COLO829 (cell line): ENCODE measurements around the gene HBEGF.

Source experiments
- DNase-seq: peaks from one replicate; pipeline ENCODE4 v3.0.0; 2012; ENCODE audit warnings: low spot score

Gene HBEGF

GRCh38 chr5:140346348-140347221 is at the start of gene HBEGF:
HBEGF (minus strand) TSS chr5:140346603; CDS start chr5:140346328, 275 bp downstream.
- DNase-seq: peak; percentile 61

DNA sequence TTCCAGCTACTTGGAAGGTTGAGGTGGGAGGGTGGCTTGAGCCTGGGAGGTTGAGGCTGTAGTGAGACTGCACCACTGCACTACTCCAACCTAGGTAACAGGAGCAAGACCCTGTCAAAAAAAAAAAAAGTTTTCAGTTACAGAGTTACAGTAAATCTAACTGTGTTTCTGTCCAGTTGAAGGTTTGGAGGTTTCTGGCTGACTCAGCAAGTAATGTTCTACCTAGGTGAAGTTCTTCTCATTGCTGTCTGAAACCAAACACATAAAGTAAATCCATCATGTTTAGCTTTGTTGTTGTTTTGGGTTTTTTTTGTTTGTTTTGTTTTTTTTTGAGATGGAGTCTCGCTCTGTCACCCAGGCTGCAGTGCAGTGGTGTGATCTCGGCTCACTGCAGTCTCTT is 47.3 kb upstream of the HBEGF start:
- DNase-seq: no peak

- no peak for DNase-seq
Observed at GRCh38 chr5:140391732-140392131, 45.3 kb upstream of the HBEGF start.

- DNase-seq: no peak
Observed at GRCh38 chr5:140391312-140391711, 44.9 kb upstream of the HBEGF start.

DNA sequence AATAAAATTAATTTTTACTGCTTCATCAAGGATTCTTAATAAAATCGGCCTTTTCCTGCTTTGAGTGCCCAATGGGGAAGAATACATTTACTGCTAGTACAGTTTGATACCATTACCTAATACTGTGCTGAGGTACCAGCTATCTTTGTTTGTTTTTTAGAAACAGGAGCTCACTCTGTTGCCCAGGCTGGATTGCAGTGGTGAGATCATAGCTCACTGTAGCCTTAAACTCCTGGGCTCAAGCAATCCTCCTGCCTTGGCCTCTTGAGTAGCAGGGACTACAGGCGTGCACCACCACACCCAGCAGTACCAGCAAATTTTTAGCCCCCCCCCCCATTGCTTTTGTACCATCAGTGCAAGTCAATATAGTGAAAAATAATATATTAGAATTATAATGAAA is 41.6 kb upstream of the HBEGF start:
- DNase-seq: no peak

DNA sequence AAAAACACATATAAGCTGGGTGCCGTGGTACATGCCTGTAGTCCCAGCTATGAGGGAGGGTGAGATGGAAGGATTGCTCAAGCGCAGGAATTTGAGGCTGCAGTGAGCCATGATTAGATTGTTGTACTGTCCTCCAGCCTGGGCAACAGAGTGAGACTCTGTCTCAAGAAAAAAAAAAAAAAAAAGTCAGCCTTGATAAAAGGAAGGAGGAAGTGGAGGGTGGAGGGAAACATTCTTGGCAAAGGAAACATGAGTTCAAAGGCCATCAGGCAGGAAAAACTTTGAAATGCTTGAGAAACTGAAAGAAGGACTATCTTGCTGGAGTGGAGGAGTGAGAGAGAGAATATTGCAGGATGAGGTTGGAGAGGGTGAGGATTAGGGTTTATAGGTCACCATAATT is 36.9 kb upstream of the HBEGF start:
- DNase-seq: no peak

DNA sequence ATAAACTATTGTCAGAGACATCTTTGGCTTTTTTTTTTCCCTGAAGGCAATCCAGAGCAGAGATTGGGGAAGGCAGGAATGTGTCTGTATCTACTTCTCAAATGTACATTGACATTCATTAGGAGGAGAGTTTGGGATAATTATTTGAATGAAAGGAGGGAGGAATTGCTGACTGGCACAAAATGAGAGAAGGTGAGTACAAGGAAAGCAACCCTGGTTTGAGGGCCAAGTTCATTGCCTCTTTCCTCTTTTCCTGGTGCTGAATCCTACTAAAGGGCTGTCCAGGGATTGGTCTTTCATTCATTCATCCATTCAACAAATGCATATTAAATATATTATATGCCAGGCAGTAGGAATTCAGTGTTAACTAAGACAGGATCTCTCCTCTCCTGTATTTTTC is 36.5 kb upstream of the HBEGF start:
- no peak for DNase-seq

- DNase-seq: no peak
Observed at GRCh38 chr5:140381972-140382371, 35.6 kb upstream of the HBEGF start.

DNA sequence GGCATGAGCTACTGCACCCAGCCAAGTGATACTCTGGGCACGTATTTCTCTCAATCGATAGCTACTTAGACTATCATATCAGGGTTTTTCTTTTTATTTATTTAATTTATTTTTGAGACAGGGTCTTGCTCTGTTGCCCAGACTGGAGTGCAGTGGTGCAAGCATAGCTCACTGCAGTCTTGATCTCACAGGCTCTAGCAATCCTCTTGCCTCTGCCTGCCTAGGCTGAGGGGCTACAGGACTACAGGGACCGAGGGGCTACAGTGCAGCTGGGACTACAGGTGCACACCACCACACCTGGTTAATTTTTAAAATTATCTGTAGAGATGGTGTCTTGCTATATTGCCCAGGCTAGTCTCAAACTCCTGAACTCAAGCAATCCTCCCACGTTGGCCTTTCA is 34.9 kb upstream of the HBEGF start:
- no peak for DNase-seq

DNA sequence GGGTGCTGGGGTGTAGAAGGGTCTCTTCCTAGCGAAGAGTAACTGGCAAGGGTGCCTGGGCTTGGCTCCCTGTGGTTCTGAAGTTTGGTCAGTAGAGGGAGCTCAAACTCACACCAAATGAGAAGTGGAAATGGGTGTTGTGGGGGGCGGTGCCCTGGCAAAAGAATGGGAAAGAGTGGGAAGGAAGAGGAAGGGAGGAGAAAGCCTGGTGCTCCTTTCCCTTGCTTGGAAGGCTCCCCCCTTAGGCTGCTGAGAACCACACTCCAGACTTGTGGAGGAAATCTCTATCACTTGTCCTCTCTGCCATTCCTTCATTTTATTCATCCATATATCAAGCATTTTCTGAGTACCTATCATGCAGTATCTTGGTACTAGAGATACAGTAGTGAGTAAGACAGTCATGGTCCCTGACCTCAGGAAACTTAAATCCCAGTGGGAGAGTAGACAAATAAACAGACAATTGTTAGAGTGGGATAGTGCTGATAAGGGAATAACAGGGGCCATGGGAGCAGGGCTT is 26.6 kb upstream of the HBEGF start:
- DNase-seq: peak; percentile 39

DNA sequence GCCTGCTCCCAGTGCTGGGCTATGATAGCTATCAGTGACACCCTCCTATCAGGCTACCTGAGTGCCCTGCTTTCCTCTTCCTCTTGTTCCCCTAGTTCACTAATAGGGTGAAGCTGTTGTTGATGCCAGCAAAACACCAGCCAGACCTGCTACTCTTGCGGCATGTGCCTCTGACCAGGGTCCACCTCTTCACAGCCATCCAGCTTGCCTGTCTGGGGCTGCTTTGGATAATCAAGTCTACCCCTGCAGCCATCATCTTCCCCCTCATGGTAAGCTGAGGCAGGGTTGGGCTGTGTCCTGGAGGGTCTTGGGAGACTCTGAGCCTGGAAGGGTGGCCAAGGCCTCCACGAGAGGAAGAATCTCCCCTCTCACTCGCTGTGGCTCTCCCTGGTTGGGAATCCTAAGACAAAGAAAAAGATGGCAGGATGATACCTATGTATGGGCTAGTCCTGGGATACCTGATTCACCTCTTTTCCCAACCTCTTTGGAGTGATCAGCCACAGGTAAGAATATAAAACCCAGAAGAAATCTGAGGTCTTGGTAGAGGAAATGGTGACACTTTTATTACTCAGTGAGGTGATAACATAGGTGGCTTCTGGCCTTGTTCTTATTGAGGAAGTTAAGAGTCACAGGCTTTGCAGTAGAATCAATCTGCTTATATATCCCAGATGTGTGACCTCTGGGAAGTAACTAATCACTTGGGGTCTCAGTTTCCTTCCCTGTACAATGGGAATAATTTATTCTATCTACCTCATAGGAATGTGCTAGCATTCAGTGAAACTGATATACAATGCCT is 25.2 kb upstream of the HBEGF start:
- DNase-seq: no peak

DNA sequence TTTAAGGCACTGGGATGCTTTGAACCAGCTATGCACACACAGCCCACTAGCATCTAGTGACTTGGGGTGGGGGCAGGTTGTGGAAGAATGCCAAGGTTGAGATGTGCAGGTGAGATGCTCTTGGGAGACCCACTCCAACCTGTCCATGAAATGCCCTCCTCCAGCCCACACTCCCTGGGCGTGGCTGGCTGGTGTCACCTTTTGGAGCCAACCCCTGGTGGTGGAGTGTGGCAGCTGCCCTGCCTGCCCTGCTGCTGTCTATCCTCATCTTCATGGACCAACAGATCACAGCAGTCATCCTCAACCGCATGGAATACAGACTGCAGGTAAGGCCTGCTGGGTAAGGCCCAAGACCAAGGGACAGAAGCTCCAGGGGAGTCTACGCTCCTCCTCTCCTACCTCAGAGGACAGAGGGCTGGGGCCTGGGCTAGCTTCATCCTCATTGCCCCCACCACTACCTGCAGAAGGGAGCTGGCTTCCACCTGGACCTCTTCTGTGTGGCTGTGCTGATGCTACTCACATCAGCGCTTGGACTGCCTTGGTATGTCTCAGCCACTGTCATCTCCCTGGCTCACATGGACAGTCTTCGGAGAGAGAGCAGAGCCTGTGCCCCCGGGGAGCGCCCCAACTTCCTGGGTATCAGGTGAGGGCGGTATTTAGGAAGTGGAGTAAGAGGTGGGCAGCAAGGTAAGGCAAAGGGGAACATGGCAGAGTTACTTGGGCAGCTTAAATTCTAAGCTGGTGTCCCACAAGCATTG is 21.0 kb upstream of the HBEGF start:
- DNase-seq: no peak

- DNase-seq: no peak
Observed at GRCh38 chr5:140366589-140367255, 20.3 kb upstream of the HBEGF start.

DNA sequence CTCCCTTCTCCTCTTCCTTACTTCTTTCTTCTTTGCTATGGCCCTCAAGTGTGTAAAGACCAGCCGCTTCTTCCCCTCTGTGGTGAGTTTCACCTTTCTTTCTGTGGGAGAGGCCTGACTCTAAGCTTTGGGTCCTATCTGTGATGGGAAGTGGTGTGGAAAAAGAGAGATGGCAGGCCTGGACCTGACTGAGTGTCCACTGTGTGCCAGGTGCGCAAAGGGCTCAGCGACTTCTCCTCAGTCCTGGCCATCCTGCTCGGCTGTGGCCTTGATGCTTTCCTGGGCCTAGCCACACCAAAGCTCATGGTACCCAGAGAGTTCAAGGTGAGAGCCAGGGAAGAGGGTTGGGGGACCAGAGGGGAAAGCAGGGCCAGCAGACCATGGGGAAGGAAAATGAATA is 19.5 kb upstream of the HBEGF start:
- DNase-seq: no peak

GRCh38 chr5:140365282-140365681 is 18.9 kb upstream of the HBEGF start:
- DNase-seq: peak; percentile 40

- DNase-seq: no peak
Observed at GRCh38 chr5:140364472-140364765, 18.0 kb upstream of the HBEGF start.

- no peak for DNase-seq
Observed at GRCh38 chr5:140363631-140364471, 17.4 kb upstream of the HBEGF start.

- no peak for DNase-seq
Observed at GRCh38 chr5:140362875-140363630, 16.6 kb upstream of the HBEGF start.

GRCh38 chr5:140362311-140362710 is 15.9 kb upstream of the HBEGF start:
- no peak for DNase-seq

GRCh38 chr5:140361901-140362300 is 15.5 kb upstream of the HBEGF start:
- DNase-seq: no peak
